ENCODE measurements around the gene PIK3AP1.
"Not testable (repeated sequence)": the region's sequence is repeated elsewhere in the genome, so short reads cannot be mapped to it uniquely, and the experiment has no call there.

The PIK3AP1 gene

DNA sequence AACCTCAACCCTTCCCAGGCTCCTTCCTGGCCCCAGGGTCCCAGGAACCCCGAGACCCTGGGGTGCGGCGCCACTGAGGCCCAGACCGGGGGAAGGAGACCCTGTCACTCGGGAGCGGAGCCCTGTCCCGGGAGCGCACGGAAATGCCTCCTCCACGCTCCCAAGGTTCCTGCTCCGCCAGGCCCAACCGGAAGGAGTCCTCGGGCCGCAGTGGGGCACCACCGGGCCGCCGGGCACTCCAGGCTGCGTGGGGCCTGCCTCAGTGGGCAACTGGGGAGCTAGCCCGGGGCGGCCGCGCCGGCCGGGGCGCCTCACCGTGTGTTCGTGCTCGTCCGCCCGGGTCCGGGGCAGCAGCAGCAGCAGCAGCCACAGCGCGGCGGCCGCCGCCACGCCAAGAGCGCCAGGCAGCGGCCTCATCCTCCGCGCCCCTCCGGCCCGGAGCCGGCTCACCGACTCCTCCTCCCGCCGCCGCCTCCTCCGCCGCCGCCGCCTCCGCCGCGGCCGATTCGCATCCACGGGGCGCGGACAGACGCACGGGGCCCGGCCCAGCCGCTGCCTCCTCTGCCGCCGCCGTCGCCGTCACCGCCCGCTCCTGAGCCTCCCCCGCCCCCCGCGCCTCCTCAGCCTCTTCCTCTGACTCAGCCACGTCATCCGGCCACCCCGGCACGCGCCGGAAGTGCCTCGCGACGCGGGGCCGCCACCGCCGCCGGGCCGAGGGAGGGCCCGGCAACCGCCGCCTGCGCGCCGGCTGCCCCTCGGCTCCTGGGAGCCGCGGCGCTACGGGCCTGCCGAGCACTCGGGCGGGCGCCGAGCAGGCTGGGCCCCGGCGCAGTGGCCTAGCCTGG is 133.7 kb downstream of the PIK3AP1 start, which contains the start of gene TM9SF3:
Gene TM9SF3, minus strand, starts transcription at position 594 of the 845 bp plus-strand sequence. Its CDS starts 177 bp downstream, at position 417.
- Histone ChIP-seq H3K4me3 (peak within 1 kb of the TSS; percentile 85), H3K36me3 (replicated peaks) (peaks cover 3% of the 10 kb centered on the region; the same call in 1 of the 2 replicates), H3K9me3 (no peaks in the 10 kb centered on the region), H3K27me3 (ENCODE audit: low read depth) (no peaks in the 10 kb centered on the region), H3K4me1 (peaks cover 27% of the 10 kb centered on the region)
- in situ Hi-C loops (cut with MboI; ENCODE audit: low sequenced_read_pairs) = no loop called here
- peak; percentile 82 to 94 for DNase-seq (ENCODE audit: low spot score in 2 of 2)

DNA sequence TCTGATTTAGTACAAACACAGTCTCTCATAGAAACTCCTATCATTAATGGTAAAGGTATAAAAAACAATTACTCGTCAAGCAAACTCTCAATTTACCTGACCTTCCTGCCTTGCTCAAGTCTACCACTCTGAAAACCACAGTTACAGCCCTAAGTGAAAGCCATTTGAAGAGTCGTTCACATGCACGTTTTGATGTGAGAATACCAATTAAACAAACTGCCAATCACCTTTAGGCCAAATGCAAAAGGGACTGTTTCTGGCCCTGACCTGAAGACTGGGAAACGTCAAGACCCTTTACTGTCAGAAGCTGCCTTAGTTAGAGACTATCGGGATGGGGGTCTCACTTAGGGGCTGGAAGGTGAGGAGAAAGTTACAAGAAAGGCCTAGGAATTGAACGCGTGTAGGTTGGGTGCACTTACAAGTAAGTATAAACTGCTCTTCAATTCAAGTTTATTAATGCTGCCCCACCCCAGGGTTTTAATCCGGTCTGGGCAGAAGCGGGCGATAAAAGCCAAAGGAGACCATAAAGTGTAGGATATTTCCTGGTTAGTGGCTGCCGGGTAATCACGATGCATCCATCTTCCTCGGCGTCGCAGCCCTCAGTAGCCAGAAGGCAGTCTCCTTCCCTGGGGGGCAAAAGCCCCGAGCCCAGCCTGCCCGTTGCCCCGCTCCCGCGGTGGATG is 134.4 kb downstream of the PIK3AP1 start:
- Histone ChIP-seq H3K36me3 (replicated peaks) (peaks cover 3% of the 10 kb centered on the region; the same call in 1 of the 2 replicates), H3K4me1 (peaks cover 33% of the 10 kb centered on the region), H3K9me3 (no peaks in the 10 kb centered on the region), H3K27me3 (ENCODE audit: low read depth) (no peaks in the 10 kb centered on the region), H3K4me3 (peak overlapping the region; percentile 85)
- no peak for DNase-seq (ENCODE audit: low spot score in 2 of 2)
- in situ Hi-C loops (cut with MboI; ENCODE audit: low sequenced_read_pairs) = no loop called here

DNA sequence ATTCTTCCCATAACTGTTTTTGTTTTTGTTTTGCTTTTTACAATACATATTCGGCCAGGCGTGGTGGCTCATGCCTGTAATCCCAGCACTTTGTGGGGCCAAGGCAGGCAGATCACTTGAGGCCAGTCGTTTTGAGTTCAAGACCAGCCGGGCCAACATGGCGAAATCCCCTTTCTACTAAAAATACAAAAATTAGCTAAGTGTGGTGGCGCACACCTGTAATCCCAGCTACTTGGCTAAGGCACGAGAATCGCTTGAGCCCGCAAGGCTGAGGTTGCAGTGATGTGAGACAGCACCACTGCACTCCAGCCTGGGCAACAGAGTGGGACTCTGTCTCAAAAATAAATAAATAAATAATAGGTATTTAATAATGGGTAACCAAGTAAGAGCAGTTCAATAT is 135.8 kb downstream of the PIK3AP1 start:
- Histone ChIP-seq H3K27me3 (ENCODE audit: low read depth) (no peaks in the 10 kb centered on the region), H3K36me3 (replicated peaks) (peaks cover 3% of the 10 kb centered on the region), H3K9me3 (no peaks in the 10 kb centered on the region), H3K4me3 (no peak overlapping the region; the same call in 1 of the 2 replicates), H3K4me1 (peaks cover 47% of the 10 kb centered on the region)
- in situ Hi-C loops (cut with MboI; ENCODE audit: low sequenced_read_pairs) = no loop called here
- DNase-seq (ENCODE audit: low spot score in 2 of 2) = no peak

DNA sequence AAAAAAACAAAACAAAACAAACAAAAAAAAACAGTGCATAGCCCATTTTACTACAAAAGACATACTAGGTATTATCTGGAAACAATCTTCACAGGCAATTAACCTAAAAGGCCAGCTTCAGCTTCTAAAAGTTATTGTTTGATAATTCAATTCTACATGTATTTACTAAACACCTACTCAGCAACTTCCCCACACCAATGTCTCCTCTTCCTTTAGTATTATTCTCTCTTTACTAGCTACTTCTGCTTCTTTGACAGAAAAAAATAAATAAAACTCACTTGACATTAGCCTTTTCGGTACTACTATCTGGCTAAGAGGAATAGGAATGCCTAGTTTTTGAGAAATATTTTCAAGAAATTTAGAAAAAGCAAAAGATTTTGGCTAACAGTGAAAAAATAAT is 136.3 kb downstream of the PIK3AP1 start:
- H3K27me3 ChIP-seq (ENCODE audit: low read depth) = no peaks in the 10 kb centered on the region
- no peak overlapping the region for H3K4me3 ChIP-seq
- DNase-seq (ENCODE audit: low spot score in 2 of 2) = no peak
- H3K36me3 ChIP-seq (replicated peaks) = peaks cover 3% of the 10 kb centered on the region
- in situ Hi-C loops (cut with MboI; ENCODE audit: low sequenced_read_pairs) = no loop called here
- H3K9me3 ChIP-seq = no peaks in the 10 kb centered on the region
- peaks cover 48% of the 10 kb centered on the region for H3K4me1 ChIP-seq

DNA sequence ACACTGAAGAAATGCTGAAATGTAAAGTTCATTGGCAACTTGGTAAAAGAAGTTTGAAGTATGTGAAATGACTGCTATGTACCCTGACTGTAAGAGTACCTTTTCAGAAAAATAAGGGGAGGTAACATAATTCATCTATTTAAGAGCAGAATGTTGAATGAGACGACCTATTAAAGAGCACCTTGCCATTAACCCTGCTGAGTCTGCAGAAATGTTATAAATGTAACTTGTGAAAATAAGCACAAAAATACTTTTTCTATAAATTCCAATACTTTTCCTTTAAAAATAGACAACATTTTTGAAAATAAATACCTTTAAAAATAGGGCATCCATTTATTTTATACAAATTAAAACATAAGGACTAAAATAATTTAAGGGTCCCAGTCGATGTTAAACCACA is 141.2 kb downstream of the PIK3AP1 start:
- H3K9me3 ChIP-seq = no peaks in the 10 kb centered on the region
- no peak overlapping the region for H3K4me3 ChIP-seq
- DNase-seq (ENCODE audit: low spot score in 2 of 2) = no peak
- no peaks in the 10 kb centered on the region for H3K27me3 ChIP-seq (ENCODE audit: low read depth)
- H3K36me3 ChIP-seq (replicated peaks) = peaks cover 13% of the 10 kb centered on the region
- peaks cover 42% of the 10 kb centered on the region for H3K4me1 ChIP-seq
- in situ Hi-C loops (cut with MboI; ENCODE audit: low sequenced_read_pairs) = no loop called here

DNA sequence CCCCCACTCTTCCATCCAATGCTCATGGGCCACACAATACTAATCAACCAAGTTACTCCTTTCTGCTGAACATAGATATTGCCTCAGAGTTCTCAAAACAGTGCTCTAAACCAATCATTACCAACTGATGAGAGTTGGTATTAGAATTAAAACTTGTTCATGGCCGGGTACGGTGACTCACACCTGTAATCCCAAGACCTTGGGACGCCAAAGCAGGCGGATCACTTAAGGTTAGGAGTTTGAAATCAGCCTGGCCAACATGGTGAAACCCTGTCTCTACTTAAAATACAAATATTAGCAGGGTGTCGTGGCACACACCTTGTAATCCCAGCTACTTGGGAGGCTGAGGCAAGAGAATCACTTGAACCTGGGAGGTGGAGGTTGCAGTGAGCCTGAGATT is 141.7 kb downstream of the PIK3AP1 start:
- no peaks in the 10 kb centered on the region for H3K9me3 ChIP-seq
- in situ Hi-C loops (cut with MboI; ENCODE audit: low sequenced_read_pairs) = no loop called here
- H3K4me3 ChIP-seq = no peak overlapping the region
- peaks cover 13% of the 10 kb centered on the region for H3K36me3 ChIP-seq (replicated peaks)
- H3K27me3 ChIP-seq (ENCODE audit: low read depth) = no peaks in the 10 kb centered on the region
- H3K4me1 ChIP-seq = peaks cover 40% of the 10 kb centered on the region
- no peak for DNase-seq (ENCODE audit: low spot score in 2 of 2)

DNA sequence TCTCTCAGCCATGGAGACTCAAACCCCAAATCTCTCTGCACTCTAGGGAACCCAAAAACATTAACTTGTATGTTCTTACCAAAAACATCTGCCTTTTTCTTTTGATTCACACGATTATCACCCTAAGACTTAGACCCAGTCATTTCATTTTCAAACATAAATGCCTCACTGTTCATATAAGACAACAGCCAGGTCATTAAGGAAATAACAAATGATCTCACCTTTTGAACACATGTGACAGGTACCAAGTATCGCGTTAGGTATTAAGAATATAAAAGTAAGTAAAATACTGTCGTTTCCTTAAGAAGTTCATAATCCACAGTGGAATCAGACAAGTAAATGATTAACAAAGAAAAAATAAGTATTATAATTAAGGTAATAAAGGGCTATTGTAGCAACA is 142.3 kb downstream of the PIK3AP1 start:
- H3K4me1 ChIP-seq = peaks cover 40% of the 10 kb centered on the region
- H3K36me3 ChIP-seq (replicated peaks) = peaks cover 15% of the 10 kb centered on the region

DNA sequence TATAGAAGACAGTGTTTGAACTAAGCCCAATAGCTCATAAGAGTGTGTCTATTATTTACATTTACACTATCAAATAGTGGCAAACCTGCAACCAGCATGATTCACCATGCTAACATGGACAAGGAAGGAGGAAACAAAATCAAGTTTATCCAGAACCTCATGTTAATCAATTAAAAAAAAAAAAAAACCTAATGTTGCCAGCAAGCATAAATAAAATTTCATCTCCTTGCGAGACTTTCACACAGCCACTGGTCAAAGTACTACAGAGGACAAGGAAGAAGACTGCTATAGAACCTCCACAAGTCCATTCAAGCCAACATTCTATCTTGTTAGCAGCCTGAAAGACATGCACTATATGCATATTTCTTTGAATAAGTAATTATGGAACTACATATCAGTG is 143.2 kb downstream of the PIK3AP1 start:
- peaks cover 35% of the 10 kb centered on the region for H3K4me1 ChIP-seq

More for the DNA sequence above, 142.3 kb downstream of the PIK3AP1 start:
- Histone ChIP-seq H3K27me3 (ENCODE audit: low read depth) (no peaks in the 10 kb centered on the region), H3K9me3 (no peaks in the 10 kb centered on the region), H3K4me3 (no peak overlapping the region)
- DNase-seq (ENCODE audit: low spot score in 2 of 2) = no peak
- in situ Hi-C loops (cut with MboI; ENCODE audit: low sequenced_read_pairs) = no loop called here

DNA sequence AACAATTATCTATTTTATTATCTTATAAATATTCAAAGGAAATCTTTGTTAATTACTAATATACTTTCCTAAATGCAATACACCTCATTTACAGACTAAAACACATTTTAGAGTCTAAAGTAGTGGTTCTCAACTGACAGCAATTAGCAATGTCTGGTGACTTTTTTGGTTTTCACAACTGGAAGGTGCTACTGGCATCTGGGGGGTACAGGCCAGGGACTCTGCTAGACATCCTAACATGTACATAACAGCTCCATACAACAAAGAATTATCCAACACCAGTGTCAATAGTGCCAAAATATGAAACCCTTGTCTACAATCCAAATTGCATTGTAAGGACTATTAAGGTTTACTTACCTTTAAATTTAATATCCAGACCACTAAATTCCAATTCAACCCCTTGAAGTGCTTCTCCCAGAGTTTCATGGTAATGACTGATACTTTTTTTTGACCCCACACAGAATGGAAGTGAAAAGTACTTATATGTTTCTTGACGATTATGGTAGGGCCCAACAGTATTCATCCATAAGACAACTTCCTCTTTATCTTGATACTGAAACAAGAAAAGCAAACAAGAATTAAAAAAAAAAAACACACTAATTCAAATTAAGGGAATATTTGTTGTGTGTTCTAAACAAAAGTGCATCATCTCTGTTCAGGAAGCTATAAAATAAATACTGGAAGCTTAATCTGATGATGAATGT is 143.9 kb downstream of the PIK3AP1 start:
- in situ Hi-C loops (cut with MboI; ENCODE audit: low sequenced_read_pairs) = no loop called here
- no peak for DNase-seq (ENCODE audit: low spot score in 2 of 2)
- peaks cover 19% of the 10 kb centered on the region for H3K36me3 ChIP-seq (replicated peaks)

More for the DNA sequence above, 143.2 kb downstream of the PIK3AP1 start:
- no peaks in the 10 kb centered on the region for H3K9me3 ChIP-seq
- in situ Hi-C loops (cut with MboI; ENCODE audit: low sequenced_read_pairs) = no loop called here
- no peaks in the 10 kb centered on the region for H3K27me3 ChIP-seq (ENCODE audit: low read depth)
- DNase-seq (ENCODE audit: low spot score in 2 of 2) = no peak
- no peak overlapping the region for H3K4me3 ChIP-seq
- peaks cover 19% of the 10 kb centered on the region for H3K36me3 ChIP-seq (replicated peaks)

DNA sequence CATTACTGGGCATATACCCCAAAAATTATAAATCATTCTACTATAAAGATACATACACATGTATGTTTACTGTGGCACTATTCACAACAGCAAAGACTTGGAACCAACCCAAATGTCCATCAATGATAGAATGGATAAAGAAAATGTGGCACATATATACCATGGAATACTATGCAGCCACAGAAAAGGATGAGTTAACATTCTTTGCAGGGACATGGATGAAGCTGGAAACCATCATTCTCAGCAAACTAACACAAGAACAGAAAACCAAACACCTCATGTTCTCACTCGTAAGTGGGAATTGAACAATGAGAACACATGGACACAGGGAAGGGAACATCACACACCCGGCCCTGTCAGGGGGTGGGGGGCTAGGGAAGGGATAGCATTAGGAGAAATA is 145.8 kb downstream of the PIK3AP1 start:
- H3K27me3 ChIP-seq (ENCODE audit: low read depth); DNase-seq (ENCODE audit: low spot score in 2 of 2); H3K4me3 ChIP-seq; H3K9me3 ChIP-seq; in situ Hi-C loops (cut with MboI; ENCODE audit: low sequenced_read_pairs): not testable (repeated sequence)
- peaks cover 19% of the 10 kb centered on the region for H3K36me3 ChIP-seq (replicated peaks)
- H3K4me1 ChIP-seq = peaks cover 11% of the 10 kb centered on the region

More for the DNA sequence above, 143.9 kb downstream of the PIK3AP1 start:
- Histone ChIP-seq H3K27me3 (ENCODE audit: low read depth) (no peaks in the 10 kb centered on the region), H3K4me1 (peaks cover 29% of the 10 kb centered on the region), H3K9me3 (no peaks in the 10 kb centered on the region), H3K4me3 (no peak overlapping the region)

DNA sequence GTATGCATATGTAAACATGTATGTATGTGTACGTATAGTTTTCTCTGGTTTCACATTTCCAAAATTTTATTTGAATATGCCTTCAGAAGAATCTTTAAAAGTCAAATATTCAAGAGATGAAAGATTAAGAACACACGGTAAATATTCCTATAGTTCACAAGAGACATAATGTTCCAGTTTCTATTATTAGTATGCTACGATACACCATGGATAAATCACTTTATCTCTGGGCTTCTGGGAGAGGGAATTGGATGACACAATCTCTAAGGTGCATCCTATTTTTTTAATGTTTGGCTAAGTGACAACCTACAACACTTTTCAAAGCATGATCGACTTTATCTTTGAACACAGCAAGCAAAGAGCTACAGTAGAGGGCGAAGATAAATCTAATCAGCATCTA is 147.3 kb downstream of the PIK3AP1 start:
- in situ Hi-C loops (cut with MboI; ENCODE audit: low sequenced_read_pairs) = no loop called here
- H3K27me3 ChIP-seq (ENCODE audit: low read depth) = no peaks in the 10 kb centered on the region
- peaks cover 3% of the 10 kb centered on the region for H3K4me1 ChIP-seq
- no peak for DNase-seq (ENCODE audit: low spot score in 2 of 2)
- peaks cover 19% of the 10 kb centered on the region for H3K36me3 ChIP-seq (replicated peaks)
- H3K9me3 ChIP-seq = no peaks in the 10 kb centered on the region
- H3K4me3 ChIP-seq = no peak overlapping the region

DNA sequence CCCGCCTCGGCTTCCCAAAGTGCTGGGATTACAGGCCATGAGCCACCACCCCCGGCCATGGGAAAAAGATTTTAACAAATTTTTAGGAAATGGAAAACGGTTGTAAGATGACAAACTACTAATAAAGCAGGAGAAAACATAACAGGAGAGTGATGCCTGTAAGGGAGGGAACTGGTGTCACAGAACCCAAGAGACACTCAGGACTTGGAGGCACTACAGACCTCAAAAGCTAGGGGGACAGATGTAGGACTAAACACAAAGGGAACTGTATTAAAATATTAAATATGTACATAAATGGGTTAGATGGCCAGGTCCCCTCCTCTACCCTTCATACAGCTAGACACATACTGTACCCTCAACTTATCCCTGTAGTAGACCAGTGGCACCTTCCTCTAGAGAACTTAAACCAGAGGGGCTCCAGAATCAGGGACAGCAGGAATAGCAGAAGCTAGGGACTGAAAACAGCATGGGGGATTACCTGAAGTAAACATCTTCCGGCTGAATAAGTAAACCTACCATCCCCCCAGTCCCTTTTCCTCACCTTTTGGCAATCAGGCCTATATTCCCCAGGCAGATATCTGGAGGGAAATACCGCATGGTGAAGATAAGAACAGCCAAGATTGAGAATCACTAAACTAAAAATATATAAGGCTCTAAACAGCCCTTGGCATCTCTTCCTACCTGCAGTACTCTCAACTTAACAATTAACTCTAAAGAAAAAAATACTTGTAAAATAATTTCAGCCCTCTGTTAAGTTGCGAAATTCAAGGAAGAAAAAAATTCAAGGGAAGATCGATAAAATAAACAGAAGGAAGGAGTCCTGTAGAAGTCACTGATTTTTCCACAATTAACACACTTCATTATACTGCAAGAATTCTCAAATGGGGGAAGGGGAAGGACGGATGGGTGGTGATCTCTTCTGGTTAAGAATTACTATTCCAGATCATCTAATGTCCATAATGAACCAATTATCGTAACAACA is 149.0 kb downstream of the PIK3AP1 start:
- Histone ChIP-seq H3K36me3 (replicated peaks) (peaks cover 15% of the 10 kb centered on the region), H3K4me1 (peaks cover under 1% of the 10 kb centered on the region; the same call in 1 of the 2 replicates), H3K27me3 (ENCODE audit: low read depth) (no peaks in the 10 kb centered on the region), H3K4me3 (no peak overlapping the region), H3K9me3 (no peaks in the 10 kb centered on the region)
- in situ Hi-C loops (cut with MboI; ENCODE audit: low sequenced_read_pairs) = no loop called here
- DNase-seq (ENCODE audit: low spot score in 2 of 2) = no peak

DNA sequence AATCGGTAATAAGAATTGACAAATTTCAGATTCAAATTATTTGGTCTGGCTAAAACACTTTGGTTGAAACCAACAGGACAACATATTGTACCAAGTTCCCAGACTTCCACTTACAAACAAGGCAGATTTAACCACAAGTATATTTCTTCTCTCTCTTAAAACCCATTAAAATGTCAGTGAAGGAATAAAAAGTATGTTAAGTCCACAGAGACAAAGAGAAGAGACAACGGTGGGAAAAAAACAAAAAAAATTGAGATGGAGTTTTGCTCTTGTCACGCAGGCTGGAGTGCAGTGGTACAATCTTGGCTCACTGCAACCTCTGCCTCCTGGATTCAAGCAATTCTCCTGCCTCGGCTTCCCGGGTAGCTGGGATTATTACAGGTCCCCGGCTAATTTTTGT is 149.8 kb downstream of the PIK3AP1 start:
- no peak for DNase-seq (ENCODE audit: low spot score in 2 of 2)
- H3K4me1 ChIP-seq = peaks cover 8% of the 10 kb centered on the region
- no peaks in the 10 kb centered on the region for H3K27me3 ChIP-seq (ENCODE audit: low read depth)
- H3K36me3 ChIP-seq (replicated peaks) = peaks cover 9% of the 10 kb centered on the region
- no peak overlapping the region for H3K4me3 ChIP-seq
- in situ Hi-C loops (cut with MboI; ENCODE audit: low sequenced_read_pairs) = no loop called here
- no peaks in the 10 kb centered on the region for H3K9me3 ChIP-seq

Data from HAP-1 (cell line).